SKM-1 (cell line): ENCODE measurements around the gene COX8C.
"Not testable (repeated sequence)": the region's sequence is repeated elsewhere in the genome, so short reads cannot be mapped to it uniquely, and the experiment has no call there.

Source experiments
- DNase-seq: peaks from one replicate; lab custom pipeline; 2025; ENCODE audit not compliant: unreplicated experiment; lab: John Stamatoyannopoulos, UW

The COX8C gene

DNA sequence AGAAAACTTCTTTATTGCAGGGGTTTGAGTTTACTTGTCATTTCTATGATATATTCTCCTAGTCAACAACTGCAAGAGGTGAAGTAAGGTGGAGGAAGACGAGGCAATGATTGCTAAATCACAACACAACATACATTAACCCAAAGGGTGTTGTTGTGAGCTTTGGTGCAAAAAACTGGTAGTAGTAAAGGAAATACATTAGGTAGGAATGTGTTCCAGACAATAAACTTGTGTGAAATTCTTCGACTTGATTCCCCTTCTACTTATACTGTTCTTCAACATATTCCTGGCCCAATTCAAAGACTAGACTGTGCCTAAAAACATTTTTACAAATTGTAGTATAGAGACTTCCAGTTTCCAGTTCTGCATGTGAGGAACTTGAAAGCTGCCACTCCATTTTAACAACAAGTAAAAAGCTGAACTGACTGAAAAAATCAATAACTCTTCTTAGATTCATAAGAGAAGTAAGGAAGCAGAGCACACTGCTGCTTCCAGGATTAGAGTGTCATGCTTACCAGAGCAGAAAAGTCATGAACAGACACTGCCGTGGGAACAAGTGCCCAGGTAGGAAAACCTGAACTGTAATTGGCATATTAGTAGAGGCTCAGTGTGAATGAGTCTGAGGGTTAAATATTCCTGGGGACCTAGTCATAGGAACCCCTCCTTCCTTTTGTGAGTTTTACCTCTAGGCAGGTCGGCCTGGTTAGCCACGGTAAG, 22.2 kb downstream of the COX8C start:
- DNase-seq: no peak

DNA sequence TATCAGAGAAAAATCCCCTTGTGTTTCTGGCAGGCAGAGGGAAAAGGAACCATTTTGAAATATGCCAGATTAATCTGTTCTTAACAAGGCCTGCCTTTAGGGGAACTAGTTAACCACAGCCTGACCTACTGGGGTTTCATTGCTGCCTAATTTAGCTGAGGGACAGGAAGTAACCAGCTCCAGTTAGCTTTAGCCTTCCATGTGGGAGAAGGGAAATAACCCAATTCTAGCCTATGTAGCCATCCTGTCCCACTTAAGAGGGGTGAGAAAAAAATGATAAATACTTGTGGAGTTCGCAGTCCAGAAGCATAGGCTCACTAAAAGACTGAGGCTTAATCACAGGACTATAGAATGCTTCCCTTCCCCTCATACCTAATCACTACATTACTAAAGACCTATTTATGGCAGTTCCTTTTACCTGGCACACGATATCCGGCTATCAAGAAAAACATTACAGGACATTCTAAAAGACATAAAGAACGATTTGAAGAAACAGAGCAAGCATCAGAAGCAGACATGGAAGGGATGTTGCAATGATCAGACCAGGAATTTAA, 22.8 kb downstream of the COX8C start:
- peak; percentile 42 for DNase-seq

DNA sequence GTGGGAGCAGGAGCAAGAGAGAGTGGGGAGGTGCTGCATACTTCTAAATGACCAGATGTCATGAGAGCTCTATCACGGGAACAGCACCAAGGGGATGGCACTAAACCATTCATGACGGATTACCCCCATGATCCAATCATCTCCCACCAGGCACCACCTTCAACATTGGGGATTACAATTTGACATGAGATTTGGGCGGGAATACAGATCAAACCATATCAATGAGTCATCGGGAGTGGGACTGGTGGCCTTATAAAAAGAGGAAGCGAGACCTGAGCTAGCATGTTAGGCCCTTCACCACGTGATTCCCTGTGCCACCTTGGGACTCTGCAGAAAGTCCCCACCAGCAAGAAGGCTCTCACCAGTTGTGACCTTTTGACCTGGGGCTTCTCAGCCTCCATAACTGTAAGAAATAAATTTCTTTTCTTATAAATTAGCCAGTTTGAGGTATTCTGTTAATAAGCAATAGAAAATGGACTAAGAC, 28.7 kb downstream of the COX8C start:
- DNase-seq: no peak

DNA sequence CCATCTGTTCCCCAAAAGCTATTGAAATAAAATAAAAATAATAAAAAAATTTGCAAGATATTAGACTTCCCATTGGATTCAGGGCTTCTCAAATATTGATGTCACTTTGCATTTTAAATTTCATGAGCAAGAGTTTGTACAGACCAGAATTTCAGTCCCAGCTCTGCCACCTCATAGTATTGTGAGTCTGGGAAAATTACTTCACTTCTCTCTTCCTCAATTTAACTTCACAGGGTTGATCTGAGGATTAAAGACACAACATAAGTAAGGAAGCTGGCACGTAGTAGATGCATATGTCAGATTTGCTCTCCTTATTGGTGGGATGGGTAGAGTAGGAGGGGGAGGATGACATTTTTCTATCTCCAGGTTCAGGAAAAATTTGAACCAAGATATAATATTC, 32.8 kb downstream of the COX8C start:
- no peak for DNase-seq

DNA sequence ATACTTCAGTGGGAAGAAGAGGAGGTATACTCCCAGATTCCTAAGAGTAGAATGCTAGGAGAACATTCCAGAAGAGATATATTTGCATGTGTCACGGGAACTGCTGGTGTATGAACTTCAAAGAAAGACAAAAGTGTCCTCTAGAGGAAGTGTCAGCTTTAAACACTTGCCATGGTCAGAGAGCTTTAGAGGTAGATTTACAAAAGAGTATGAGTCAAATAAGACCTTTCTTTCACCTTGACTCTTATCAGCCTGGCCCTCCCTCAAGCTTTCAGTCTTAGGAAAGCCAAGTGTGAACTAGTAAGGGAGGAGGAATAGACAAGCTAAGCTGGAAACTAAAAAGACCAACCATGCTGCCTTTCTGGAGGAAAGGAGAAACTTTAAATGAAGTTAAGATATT, 34.7 kb downstream of the COX8C start:
- DNase-seq: no peak

DNA sequence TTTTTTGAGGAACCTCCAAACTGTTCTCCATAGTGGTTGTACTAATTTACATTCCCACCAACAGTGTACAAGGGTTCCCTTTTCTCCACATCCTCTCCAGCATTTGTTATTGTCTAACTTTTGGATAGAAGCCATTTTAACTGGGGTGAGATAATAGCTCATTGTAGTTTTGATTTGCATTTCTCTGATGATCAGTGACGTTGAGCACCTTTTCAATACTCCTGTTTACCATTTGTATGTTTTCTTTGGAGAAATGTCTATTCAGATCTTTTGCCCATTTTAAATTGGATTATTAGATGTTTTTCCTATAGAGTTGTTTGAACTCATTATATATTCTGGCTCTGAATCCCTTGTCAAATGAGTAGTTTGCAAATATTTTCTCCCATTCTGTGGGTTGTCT, 37.3 kb downstream of the COX8C start:
- DNase-seq: not testable (repeated sequence)

DNA sequence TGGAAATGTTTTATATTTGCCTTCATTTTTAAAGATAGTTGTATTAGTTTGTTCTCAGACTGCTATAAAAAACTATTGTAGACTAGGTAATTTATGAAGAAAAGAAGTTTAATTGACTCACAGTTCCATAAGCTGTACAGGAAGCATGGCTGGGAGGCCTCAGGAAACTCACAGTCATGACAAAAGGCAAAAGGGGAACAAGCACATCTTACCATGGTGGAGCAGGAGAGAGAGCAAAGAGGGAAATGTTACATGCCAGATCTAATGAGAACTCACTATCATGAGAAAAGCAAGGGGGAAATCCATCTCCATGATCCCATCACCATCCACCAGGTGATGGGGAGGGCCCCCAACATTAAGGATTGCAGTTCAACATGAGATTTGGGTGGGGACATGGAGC, 48.2 kb downstream of the COX8C start:
- DNase-seq: peak; percentile 15

DNA sequence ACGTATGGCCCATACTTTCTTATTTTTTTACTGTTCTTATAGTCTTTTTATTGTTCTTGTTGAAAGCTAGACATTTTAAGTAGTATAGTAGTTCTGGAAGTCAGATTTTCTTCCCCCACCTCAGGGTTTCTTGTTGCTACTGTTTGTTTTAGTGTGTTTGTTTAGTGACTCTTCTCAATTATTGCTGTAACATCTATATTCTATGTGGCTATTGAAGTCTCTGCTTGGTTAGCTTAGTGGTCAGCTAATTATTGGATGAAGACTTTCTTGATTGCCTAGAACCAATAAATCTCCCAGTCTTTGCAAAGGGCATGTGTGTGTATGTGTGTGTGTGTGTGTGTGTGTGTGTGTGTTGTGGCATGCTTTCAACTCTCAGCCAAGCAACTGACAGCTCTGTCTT, 49.5 kb downstream of the COX8C start:
- DNase-seq: no peak
